NCI-H1105 (cell line): ENCODE measurements around the gene ALDH3B1.

ENCODE experiments used
- DNase-seq: peaks from one replicate; lab custom pipeline; 2025; lab: John Stamatoyannopoulos, UW

ALDH3B1 gene

DNA sequence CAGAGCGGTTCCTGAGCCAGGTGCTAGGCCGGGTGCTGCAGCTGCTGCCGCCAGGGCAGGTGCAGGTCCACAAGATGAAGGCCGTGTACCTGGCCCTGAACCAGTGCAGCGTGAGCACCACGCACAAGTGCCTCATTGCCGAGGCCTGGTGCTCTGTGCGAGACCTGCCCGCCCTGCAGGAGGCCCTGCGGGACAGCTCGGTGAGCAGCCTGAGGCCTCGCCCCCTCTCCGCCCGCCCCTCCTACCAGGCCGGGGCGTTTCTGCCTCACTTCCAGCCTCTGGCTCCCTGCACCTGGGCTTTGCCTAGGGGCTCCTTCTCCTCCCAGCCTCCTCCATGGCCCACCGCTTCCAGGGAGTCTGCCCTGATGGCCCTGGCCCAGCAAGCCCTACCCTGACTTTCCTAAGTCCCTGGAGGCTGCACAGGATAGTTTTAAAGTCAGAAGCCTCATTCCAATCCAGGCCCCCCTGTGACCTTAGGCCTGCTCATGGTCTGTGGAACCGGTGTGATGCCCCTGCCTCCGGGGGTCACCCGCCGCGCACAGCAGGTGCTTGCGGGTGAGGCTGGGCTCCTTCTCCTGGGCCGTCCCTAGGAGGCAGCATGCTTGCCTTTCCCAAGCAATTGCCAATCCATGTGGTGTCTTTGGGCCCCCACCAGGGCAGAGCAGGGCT, 34.2 kb downstream of the ALDH3B1 start:
- DNase-seq: no peak

DNA sequence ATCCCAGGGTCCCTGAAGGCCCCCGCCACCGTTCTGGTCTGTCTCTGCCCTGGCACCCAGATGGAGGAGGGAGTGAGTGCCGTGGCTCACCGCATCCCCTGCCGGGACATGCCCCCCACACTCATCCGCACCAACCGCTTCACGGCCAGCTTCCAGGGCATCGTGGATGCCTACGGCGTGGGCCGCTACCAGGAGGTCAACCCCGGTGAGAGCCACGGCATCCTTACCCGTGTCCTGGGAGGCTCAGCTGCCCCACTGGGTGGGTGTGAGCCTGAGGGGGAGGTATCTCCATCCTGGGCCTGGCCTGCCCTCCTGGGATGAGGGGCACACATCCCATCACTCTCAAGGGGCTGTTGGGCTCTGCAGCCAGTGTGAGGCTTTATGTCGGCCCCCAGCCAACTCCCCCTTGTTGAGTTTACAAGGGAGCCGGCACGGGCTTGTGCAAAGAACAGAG, 34.8 kb downstream of the ALDH3B1 start:
- DNase-seq: no peak

- no peak for DNase-seq
Observed at GRCh38 chr11:68047437-68048290, 37.5 kb downstream of the ALDH3B1 start.

DNA sequence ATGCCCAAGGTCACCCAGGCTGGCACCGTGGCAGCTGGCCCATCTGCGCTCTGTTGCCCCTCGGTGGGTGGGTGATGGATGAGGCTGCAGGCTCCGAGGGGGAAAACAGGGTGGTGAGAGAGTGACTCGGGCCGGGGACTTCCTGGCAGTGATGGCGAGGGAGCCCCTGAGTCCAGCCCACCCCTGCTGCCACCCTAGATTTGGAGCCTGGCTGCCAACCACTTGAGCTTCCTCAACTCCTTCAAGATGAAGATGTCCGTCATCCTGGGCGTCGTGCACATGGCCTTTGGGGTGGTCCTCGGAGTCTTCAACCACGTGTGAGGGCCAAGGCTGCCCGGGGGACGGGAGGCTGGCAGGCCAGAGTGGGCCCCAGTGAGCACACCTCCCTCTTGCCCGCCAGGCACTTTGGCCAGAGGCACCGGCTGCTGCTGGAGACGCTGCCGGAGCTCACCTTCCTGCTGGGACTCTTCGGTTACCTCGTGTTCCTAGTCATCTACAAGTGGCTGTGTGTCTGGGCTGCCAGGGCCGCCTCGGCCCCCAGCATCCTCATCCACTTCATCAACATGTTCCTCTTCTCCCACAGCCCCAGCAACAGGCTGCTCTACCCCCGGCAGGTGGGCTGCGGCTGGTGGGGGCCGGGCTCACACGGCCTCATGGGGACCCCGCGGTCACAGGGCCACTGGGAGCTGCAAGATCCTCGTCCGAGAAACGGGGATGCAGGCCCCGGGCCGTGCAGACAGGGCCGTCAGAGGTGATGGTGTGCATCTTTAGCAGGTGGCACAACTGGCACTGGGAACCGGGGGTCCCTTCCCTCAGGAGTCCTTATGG, 38.8 kb downstream of the ALDH3B1 start:
- no peak for DNase-seq

GRCh38 chr11:68049509-68050370, 39.6 kb downstream of the ALDH3B1 start:
- DNase-seq: no peak

- DNase-seq: no peak
Observed at GRCh38 chr11:68050371-68050841, 40.3 kb downstream of the ALDH3B1 start.

DNA sequence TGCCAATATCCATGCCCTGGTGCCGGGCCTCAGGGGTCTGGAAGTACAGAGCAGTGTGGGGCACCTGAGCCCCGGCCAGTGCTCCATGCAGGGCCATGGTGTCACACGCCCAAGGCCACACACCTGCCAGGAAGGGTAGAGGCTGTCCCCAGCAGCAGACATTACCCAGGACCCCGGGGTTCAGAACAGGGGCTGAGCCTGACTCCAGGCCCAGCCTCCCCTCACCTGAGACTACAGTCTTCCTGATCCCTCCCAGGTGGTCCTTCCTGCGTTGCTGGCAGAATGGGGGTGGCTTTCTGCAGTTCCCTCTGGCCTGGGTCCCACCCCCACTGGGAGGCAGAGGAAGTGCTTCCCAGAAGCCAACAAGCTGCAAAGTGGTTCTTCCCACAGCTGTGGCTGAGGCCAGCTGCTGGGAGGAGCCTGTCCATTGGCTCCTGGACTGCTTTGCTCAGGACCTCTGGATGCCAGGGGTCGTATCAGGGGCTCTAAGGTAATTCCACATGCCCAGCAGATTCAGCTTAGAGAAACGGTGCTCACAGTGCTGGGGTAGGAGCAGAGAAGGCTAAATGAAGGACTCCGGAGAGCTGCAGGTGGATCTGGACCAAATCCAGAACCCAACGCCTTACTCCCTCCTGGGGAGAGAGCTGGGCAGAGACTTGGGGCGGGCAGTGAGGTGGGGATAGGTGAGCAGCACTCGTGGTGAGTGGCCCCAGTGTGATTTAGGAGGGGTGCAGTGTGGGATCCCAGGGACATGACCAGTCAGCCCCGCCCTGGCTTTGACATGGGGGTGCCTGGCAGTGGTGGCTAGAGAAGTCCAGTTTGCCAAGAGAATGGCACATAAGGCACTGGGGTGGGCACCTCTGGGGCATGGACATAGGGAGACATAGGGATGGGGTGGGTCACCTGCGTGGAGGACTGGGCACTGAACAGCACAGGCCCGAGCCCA, 41.3 kb downstream of the ALDH3B1 start:
- no peak for DNase-seq

- DNase-seq: no peak
Observed at GRCh38 chr11:68052137-68052873, 42.2 kb downstream of the ALDH3B1 start.

- DNase-seq: no peak
Observed at GRCh38 chr11:68053117-68053516, 43.0 kb downstream of the ALDH3B1 start.

DNA sequence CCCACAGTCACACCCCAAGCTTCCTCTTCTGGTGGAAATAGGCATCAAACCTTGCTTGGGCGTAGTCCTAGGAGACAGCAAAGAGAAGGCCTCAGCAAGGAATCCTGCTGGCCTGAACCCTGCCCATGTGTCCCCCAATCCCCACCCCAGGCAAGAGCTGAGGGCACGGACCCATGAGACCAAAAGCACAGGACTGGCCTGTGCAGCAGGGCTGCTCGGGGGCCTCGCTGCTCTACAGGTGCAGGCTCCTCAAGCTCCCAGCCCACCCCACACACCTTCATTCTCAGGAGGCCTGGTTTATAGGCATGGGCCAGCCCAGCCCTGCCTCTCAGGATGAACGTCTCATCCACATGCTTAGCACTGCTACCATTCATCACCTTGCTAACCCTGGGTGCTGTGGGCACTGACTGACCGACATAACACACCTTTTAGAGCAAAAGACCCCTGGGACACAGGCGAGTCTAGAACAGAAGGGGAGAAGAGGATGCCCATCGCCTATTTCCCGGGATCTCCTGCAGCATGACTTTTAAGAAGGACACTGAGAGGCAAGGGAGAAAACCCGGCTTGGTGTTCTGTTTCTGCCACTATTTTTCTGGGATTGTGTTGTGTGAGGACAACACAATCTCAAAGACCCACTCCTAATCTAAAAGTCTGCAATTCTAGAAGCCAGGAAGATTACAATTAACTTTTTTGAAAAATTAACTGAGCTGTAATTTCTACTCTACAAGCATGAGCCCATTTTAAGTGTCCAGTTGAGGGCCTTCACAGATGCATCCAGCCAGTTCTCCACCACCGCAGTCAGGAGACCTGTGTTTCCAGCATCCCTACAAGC, 44.1 kb downstream of the ALDH3B1 start:
- DNase-seq: no peak

DNA sequence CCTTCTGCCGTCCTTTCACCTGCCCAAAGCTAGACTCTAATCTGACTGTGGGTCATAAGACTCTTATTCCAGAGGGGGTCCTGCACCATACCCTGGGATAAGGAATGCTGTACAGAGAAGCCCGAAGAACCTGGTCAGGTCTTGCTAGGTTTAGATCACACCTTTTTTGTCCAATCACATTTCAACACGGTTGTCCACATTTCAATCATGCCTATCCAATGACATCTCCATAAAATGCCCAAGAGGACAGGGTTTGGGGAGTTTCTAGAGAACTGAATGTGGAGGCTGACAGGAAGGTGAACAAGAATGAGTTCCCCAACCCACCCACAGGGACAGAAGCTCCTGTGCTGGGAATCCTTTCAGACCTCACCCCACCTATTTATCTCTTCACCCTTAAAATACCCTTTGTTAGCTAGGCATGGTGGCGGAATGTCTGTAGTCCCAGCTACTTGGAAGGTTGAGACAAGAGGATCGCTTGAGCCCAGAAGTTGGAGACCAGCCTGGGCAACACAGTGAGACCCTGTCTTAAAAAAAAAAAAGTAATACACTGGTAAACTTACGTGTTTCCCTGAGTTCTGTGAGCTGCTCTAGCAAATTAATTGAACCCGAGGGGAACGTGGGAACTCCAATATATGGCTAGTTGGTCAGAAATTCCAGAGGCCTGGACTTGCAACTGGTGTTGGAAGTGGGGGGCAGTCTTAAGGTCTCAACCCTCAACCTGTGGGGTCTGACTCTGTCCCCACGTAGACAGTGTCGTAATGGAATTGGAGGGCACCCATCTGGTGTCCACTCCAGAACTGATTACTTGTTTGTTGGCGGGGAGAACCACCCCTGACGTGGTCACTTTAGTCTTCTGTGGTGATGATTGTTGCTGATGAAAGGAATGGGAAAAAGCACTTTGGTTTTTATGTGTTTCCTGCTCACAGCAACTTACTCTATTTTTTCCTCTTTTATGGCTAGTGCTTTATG, 46.5 kb downstream of the ALDH3B1 start:
- no peak for DNase-seq

GRCh38 chr11:68057807-68058206, 47.7 kb downstream of the ALDH3B1 start:
- DNase-seq: no peak

GRCh38 chr11:68061508-68061907, 51.4 kb downstream of the ALDH3B1 start:
- no peak for DNase-seq

GRCh38 chr11:68064926-68065325, 54.8 kb downstream of the ALDH3B1 start:
- no peak for DNase-seq

GRCh38 chr11:68065841-68066240, 55.7 kb downstream of the ALDH3B1 start:
- DNase-seq: no peak

DNA sequence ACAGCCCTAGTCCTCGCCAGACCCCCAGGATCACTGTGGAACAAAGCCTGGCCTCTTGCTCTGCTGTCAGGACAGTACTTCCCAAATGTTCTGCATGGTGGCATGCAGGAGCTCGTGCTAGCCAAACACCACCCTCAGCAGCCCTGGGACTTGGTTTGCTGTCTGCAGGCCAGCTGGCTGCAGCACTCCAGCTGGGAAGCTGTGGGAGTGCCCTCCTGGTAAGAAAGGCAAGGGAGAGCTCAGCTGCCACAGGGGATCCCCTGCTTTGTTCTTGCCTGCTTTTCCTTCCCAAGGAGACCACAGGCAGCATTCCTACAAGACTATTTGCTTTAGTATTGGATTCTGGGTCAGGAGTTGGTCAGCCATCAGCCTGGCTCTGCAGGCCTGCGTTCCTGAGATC, 56.6 kb downstream of the ALDH3B1 start:
- no peak for DNase-seq

DNA sequence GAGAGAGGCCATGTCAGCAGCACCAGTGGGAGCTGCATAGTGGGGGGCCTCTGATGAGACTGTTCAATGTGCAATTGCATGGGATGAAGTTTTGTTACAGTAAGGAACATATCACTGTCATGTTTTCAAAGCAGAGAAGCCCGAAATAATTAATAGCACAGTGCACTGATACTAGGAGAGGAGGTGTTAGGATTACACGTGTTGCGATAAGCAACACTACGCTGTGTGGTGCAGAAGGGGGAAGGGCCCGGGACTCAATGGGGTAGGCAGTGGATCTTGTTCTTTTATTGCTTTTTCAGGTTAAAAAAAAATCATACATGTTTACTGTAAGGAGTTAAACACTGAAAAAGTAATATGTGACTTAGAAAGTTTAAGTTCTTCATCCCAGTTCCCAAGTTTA, 57.9 kb downstream of the ALDH3B1 start:
- no peak for DNase-seq
